Tibial nerve (tissue), 4 donors: ENCODE results near the gene ZGPAT.

Experiments
- CTCF ChIP-seq, 5 experiments: fragments of 200-600 bp in 3 of 5; fragments of 450-650 bp in 2 of 5; sonication (generic) in 3 of 5; IDR thresholded peaks; one replicate each; pipeline ENCODE4 v1.5.1; 2016 to 2019; ENCODE audit warnings: antibody characterized with exemption in 5 of 5, mild to moderate bottlenecking in 3 of 5, moderate library complexity in 2 of 5
- EP300 ChIP-seq, 2 donors: sonication (generic); formaldehyde crosslinking; IDR thresholded peaks; one replicate each; pipeline ENCODE4 v1.6.1; 2017; ENCODE audit warnings: antibody characterized with exemption in 2 of 2, mild to moderate bottlenecking in 1 of 2
- POLR2A ChIP-seq, 2 donors: fragments of 450-650 bp; IDR thresholded peaks; one replicate each; pipeline ENCODE4 v1.6.1; 2017; ENCODE audit warnings: antibody characterized with exemption in 2 of 2, mild to moderate bottlenecking in 2 of 2, moderate library complexity in 2 of 2

GRCh38 chr20:63711085-63711645 is 3.3 kb downstream of the ZGPAT start:
- TF ChIP-seq CTCF (IDR thresholded peaks at IDR 0.05) (no peak), POLR2A (IDR thresholded peaks at IDR 0.05) (no peak), EP300 (IDR thresholded peaks at IDR 0.05) (no peak)
